MV-4-11 (cell line): ENCODE data around the gene CD69.
A peak's percentile ranks its signal among the peaks of the same experiment; 100 is the strongest.
"Not testable (repeated sequence)": the region's sequence is repeated elsewhere in the genome, so short reads cannot be mapped to it uniquely, and the experiment has no call there.

Experiments used
- DNase-seq: peaks from one replicate; lab custom pipeline; 2025; lab: John Stamatoyannopoulos, UW

Gene CD69

DNA sequence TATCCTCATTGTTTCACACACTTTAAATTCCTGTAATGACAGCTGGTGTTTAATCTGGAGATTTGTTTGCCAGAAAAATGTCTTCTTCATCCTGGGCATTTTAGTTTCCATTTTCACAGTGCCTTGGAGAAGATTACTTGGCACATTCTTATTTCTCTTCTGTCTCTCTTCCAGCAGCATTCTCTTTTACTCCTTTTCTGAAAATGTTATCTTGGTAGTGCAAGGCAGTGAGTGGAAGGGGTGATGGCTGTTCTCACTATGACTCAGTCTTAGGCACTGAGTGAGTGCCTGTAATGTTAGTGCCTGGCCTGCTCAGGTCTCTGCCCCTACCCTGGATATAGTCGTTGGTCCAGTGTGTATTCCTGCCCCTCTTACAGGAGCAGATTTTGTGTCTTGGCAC is 40.9 kb downstream of the CD69 start:
- DNase-seq = no peak

DNA sequence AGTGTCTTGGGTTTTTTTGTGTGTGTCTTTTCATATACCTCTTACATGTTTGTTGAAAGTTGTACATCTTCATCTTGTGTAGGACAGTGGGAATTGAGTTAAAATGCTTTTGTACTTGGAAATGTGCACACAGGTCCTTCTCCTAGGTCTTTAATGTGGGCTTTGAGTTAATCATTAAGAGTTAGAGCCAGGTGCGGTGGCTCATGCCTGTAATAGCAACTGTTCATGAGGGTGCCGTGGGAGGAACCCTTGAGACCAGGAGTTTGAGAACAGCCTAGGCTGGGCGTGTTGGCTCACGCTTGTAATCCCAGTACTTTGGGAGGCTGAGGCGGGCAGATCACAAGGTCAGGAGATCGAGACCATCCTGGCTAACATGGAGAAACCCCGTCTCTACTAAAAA is 41.7 kb downstream of the CD69 start:
- DNase-seq = no peak

DNA sequence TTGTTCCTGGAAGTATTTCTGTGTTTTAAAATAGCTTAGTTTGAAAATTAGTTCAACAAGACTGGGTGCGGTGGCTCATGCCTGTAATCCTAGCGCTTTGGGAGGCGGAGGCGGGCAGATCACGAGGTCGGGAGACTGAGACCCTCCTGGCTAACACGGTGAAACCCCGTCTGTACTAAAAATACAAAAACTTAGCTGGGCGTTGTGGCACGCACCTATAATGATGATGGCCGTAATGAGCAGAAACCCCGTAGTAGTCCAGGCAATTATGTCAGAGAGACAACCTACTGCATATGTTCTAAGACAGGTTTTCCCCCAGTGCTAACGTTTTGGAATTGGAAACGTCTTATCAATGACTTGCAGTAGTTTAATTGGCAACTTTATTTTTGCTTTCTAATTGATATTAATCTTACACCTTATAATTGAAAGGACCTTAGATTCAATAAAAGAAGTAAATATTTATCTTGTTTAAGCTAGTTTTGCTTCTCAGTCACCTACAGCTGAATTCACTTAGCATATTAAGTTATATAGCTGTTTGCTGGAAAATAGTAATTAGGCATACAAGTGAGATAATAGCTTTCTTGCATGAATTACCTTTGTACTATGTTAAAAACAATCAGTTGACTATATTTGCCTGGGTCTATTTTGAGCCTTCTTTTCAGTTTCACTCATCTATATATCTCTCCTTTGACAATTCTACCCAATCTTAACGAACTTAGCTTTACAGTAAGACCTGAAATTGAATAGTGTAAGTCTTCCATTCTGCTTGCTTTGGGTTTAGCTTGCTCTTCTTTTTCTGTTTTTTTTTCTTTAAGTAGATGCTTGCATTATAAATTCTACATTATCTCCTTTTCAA is 43.4 kb downstream of the CD69 start:
- DNase-seq = no peak

DNA sequence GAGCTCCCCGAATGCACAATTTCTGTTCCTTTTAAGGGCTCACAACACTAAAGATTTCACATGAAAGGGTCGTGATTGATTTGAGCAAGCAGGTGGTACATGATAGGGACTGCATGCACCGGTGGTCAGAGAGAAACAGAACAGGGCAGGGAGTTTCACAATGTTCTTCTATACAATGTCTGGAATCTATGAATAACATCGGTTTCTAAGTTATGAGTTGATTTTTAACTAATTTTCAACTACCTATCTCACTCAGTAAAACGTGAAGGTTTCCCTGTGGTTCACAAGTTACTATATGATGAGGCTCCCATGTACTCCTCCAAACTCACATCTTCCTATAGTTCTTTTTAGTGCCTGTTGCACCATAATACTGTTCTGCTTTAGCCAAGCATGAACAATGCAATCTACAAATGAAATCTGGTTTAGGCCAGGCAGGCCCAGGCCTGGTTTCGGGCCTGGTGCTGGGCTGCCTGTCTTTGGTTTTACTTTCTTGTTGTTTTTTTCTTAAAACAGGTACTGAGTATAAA is 47.6 kb downstream of the CD69 start:
- not testable (repeated sequence) for DNase-seq

DNA sequence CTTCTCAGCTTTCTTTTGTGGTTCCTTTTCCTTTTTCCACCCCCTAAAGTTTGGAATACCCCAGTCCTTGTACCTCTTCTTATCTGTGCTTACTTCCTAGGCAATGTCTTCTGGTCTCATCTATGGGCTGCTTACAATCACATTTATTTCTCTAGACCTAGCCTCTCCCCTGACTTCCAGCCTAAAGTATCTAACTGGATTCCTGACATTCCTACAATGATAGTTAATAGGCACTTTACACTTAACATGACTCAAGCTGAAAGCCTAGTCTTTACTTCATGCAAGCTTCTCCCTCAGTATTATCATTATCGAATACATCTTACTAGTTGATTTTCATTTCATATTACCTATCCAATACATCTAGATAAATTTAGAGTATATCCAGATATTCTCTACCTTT is 49.0 kb downstream of the CD69 start:
- no peak for DNase-seq

DNA sequence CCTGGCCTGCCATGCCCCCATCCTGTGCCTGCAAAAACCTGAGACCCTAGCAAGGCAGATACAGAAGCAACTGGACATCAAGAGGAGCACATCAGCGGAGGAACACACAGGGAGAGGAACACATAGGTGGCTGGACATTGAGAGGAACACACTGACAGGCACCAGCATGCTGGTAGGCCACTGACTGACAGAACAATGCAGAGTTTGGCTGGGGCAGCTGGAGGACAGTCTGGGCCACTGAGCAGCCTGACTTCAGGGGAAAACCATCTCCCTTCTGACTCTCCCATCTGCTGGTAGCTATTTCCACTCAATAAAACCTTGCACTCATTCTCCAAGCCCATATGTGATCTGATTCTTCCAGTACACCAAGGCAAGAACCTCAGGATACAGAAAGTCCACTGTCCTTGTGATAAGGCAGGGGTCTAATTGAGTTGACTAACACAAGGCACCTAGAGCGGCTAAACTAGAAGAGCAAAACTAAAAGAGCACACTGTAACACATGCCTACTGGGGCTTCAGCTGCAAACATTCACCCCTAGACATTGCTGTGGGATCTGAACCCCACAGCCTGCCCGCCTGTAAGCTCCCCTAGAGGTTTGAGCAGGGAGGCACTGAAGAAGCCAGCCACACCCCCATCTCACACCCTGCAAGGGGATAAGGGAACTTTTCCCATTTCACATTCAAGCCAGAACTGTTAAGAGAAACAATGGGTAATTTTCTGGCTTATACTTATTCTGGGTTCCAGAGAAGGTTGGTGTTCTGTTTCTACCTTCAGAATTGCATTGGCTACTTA is 49.9 kb downstream of the CD69 start:
- no peak for DNase-seq

DNA sequence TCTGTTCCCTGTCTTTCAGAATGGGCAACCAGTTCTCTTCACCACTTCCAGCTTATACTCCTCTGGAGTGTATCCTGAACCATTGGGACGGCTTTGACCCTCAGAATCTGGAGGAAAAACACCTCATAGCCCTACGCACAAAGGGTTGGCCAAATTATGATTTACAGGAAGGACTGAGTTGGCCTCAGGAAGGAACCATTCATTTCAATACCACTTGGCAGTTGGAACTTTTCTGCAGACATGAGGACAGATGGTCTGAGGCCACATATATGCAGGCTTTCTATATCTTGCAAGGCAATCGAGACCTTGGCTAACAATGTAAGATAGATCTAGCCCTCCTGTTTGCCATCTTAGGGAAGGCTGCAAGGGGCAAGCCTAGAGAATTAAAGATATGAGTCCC is 51.8 kb downstream of the CD69 start:
- DNase-seq = no peak

DNA sequence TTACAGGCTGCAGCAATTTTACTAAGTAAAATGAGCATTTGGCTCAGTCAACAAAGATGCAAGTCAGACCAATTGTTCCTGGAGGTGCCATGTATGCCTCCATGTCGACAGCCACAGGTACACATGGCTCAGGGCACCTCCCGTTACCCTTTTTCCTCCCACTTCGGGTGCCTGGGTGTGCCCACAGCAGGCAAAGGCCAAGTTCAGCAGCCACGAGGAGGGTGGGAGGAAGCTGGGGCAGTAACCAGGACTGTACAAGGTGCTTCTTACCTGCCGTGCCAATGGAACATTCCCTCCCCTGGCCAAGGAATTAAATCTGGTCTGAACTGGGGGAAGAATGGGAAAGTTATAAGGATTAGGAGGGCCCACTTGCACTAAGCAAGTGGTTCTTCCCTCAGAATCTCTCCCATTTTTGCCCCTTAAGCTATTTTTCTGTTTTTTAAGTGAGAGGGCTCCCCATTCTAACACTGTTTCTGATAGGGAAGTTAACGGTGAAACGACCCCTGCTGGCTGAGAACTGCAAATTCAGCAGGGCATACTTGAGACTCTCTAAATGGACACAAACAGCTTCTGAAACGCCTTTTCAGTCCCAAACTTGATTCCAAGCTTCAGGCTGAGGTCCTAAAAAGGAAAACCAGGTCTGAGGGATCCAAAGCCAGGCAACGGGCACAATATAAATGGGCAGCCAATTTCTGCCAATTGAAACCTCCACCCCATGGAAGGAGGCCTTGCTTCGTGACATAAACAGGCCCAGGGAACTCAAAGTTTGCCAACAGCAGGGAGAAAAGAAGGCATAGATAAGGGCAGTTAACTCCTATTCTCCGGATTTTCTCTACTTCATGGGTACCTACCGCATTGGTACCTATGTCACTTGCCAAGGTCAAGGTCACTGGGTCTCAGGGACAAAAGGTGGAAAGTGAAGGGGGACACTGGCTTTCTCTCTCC is 52.6 kb downstream of the CD69 start:
- DNase-seq = peak; percentile 71

DNA sequence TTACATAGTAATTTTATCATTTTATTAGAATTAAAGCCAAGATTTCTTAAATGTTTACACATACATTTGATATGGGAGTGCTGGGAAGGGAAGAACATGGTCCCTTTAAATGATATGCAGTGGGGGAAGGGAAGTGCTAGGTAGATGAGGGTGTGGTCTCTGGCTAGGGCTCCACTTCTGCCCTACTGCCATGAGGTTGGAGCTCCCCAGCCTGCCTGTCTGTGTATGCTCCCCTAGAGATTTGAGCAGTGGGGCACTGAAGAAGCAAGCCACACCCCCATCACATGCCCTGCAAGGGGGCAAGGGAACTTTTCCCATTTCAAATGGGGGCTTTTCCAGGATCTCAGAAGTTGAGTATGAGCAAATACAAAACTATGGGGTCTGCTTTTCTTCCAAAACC is 53.3 kb downstream of the CD69 start:
- DNase-seq = no peak

DNA sequence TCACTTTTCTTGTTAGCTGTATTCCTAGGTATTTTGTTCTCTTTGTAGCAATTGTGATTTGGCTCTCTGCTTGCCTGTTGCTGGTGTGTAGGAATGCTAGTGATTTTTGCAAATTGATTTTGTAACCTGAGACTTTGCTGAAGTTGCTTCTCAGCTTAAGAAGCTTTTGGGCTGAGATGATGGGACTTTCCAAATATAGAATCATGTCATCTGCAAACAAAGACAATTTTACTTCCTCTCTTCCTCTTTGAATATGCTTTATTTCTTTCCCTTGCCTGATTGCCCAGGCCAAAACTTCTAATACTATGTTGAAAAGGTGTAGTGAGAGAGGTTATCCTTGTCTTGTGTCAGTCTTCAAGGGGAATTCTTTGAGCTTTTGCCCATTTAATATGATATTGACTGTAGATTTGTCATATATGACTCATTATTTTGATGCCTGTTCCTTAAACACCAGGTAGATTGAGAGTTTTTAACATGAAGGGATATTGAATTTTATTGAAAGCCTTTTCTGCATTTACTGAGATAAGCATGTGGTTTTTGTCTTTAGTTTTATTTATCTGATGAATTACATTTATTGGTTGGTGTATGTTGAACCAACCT is 54.5 kb downstream of the CD69 start:
- peak; percentile 43 for DNase-seq

DNA sequence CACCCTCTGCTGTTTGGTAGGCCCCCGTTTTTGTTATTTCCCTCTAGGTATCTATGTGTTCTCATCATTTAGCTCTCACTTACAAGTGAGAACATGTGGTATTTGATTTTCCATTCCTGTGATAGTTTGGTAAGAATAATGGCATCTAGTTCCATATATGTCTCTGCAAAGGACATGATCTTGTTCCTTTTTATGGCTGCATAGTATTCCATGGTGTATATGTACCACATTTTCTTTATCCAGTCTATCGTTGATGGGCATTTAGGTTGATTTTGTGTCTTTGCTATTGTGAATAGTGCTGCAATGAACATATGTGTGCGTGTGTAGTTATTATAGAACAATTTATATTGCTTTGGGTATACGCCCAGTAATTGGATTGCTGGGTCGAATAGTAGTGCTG is 56.1 kb downstream of the CD69 start:
- DNase-seq = not testable (repeated sequence)
